ENCODE results near the gene TMEM91. TPM values are rescaled to one million over a fixed set of nuclear protein-coding genes. Genes with fewer than 3 reads are reported as not detected.

Gene TMEM91
- total and polyA plus RNA-seq, 5 donors: 4.6 to 8.5 (median 5.9) TPM

DNA sequence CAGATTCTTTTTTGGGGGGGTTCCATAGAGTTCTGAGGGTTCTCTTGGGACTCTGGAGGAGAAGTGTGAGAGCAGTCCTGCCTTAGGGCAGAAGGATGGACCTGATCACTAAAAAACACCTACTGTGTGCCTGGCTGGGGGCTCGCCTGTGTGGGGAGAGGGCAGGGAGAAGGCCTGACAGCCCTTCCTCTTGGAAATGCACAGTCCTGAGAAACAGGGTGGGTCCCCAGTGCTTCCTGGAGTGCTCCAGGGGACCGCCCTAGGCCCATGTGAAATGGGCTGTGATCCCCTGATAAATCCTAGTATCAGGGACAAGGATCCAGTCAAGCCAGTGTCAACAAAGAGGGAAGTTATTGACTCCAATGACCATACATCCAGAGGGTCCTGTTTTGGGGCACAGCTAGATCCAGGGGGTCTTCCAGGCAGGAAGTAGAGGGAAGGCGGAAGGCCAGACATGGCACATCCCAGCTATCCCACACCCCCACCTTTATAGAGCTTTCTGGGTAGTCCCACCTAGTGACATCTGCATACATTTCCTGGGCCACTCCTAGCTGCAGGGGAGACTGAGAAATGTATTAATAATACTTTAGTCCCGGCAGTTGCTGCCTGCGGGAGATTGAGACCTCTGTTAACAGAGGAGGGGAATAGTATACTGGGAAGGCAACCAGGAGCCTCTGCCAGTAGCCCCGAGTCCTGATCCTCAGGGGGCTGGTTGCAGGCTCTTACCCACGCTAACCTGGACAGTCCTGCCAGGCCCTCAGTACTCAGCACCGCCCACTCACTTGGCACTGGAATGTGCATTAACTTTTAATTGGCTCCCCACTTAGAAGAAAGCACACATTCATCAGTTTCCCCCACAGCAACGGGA, 35.0 kb downstream of the TMEM91 start:
- no peak overlapping the region for H3K4me3 ChIP-seq (ENCODE audit: low read length)
- peaks cover 26% of the 10 kb centered on the region for H3K4me1 ChIP-seq (ENCODE audit: control insufficient read depth, insufficient read depth, low read length)
- no peaks in the 10 kb centered on the region for H3K9me3 ChIP-seq (ENCODE audit: control insufficient read depth, low read length)
- peak; percentile 4 to 59 for ATAC-seq
- WGBS: 54% methylated on average over 9 of the region's 9 CpGs
- intact Hi-C loops (cut with DNase I): no loop called here
- no peaks in the 10 kb centered on the region for H3K27me3 ChIP-seq (ENCODE audit: control insufficient read depth, insufficient read depth)
- H3K27ac ChIP-seq (ENCODE audit: low read length): peak overlapping the region; percentile 71
- DNase-seq: no peak

DNA sequence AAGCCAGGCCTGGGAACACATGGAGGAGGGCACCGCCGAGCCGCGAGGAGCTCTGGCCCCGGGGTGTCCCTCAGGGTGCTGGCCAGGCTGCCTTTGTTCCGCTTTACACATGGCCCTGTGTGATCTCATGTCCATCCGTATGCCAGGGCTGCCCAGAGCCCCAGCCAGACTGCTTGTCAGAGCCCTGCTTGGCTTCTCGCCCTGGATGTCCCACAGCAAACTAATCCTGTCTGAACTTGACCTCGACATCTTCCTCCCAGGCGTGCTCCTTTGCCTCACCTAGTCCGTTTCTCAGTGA, 35.6 kb downstream of the TMEM91 start:
- ATAC-seq (peak; percentile 44 to 55), DNase-seq (peak; percentile 44 to 78 (median 77))
- Histone ChIP-seq H3K9me3 (ENCODE audit: control insufficient read depth, low read length) (no peaks in the 10 kb centered on the region), H3K4me1 (ENCODE audit: control insufficient read depth, insufficient read depth, low read length) (peaks cover 26% of the 10 kb centered on the region), H3K27ac (ENCODE audit: low read length) (peak overlapping the region; percentile 71), H3K27me3 (ENCODE audit: control insufficient read depth, insufficient read depth) (no peaks in the 10 kb centered on the region), H3K4me3 (ENCODE audit: low read length) (no peak overlapping the region)
- WGBS: 55% methylated on average over 11 of the region's 11 CpGs
- intact Hi-C loops (cut with DNase I): no loop called here

DNA sequence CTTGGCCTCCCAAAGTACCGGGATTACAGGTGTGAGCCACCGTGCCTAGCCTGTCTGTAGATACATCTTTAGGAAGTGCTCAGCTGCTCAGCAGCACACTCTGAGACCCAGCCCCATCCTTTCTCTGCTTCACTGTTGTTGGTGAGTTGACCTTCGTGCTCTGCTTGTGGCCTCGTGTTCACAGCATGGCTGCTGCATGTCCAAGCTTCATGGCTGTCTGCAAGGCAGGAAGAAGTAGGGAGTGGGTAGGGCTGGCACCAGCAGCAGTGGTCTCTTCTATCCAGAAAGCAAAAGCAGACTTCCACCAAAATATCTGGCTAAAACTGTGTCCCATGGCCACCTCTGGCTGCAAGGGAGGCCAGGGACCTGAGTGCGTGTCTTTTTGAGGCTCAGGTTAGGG, 36.6 kb downstream of the TMEM91 start:
- no peak overlapping the region for H3K27ac ChIP-seq (ENCODE audit: low read length)
- no peaks in the 10 kb centered on the region for H3K9me3 ChIP-seq (ENCODE audit: control insufficient read depth, low read length)
- H3K4me3 ChIP-seq (ENCODE audit: low read length): no peak overlapping the region
- WGBS: 94% methylated on average over 5 of the region's 5 CpGs
- no peak for ATAC-seq
- no peaks in the 10 kb centered on the region for H3K27me3 ChIP-seq (ENCODE audit: control insufficient read depth, insufficient read depth)
- intact Hi-C loops (cut with DNase I): no loop called here
- no peak for DNase-seq
- H3K4me1 ChIP-seq (ENCODE audit: control insufficient read depth, insufficient read depth, low read length): peaks cover 24% of the 10 kb centered on the region

DNA sequence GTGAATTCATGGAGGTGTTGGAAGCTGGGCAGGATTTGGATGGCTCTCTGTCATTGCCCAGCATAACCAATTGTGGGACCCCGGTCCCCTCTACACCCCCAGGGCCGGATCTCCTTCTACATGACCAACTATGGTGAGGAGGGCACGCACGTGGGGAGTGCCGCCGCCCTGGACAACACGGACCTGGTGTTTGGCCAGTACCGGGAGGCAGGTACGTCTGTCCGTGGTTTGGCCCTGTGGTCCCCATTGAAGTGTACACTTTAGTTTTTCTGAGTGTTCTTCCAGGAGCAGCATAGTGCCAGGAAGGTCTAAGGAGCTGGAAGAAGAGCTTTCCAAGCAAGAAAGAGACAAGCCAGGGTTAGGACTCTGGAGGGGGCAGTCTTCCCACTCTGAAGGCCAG, 37.6 kb downstream of the TMEM91 start:
- ATAC-seq: no peak
- Histone ChIP-seq H3K4me1 (ENCODE audit: control insufficient read depth, insufficient read depth, low read length) (peaks cover 21% of the 10 kb centered on the region), H3K27ac (ENCODE audit: low read length) (no peak overlapping the region), H3K4me3 (ENCODE audit: low read length) (no peak overlapping the region), H3K9me3 (ENCODE audit: control insufficient read depth, low read length) (no peaks in the 10 kb centered on the region), H3K27me3 (ENCODE audit: control insufficient read depth, insufficient read depth) (no peaks in the 10 kb centered on the region)
- DNase-seq: peak in 1 of 3 donors; percentile 46
- WGBS: 92% methylated on average over 10 of the region's 10 CpGs
- intact Hi-C loops (cut with DNase I): no loop called here

DNA sequence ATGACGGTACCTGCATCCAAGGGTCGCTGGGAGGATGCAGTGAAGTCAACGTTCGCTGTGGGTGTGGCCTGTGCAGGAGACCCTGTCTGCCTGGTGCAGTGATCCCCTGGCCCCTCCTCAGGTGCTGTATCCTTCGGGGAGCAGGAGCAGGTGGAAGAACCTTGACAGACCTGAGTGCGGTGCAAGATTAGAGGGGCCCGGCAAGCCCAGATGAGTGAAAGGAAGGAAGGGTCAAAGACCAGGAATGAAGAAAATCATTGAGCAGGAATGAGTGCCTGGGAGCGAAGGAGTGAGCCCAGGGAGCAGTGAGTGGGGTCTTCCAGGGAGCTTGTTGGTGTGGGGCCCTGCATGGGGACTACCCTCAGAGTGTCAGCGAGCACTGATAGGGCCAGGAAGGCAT, 38.1 kb downstream of the TMEM91 start:
- Histone ChIP-seq H3K27ac (ENCODE audit: low read length) (no peak overlapping the region), H3K4me3 (ENCODE audit: low read length) (no peak overlapping the region), H3K4me1 (ENCODE audit: control insufficient read depth, insufficient read depth, low read length) (peaks cover 19% of the 10 kb centered on the region), H3K27me3 (ENCODE audit: control insufficient read depth, insufficient read depth) (no peaks in the 10 kb centered on the region), H3K9me3 (ENCODE audit: control insufficient read depth, low read length) (no peaks in the 10 kb centered on the region)
- 86% methylated on average over 9 of the region's 9 CpGs for WGBS
- DNase-seq (no peak), ATAC-seq (no peak)
- intact Hi-C loops (cut with DNase I): no loop called here

DNA sequence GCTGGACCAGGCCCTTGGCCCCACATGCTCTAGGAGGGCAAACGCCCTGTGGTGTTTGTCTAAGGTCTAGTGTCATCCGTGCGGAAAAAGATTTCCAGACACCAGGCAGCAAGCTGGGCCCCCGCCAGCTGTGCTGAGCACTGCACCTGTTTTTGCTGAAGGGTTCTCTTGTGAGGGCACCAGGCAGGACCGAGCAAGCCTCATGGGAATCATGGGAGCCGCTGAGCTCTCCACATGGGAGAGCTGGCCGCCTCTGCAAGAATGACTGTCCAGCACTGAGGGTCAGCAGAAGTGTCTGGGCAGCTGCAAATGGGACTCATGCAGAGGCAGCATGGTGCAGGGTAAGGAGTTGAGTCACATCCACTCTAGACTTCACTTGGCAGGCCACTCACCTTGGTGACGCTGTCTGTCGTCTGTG, 38.8 kb downstream of the TMEM91 start:
- Histone ChIP-seq H3K9me3 (ENCODE audit: control insufficient read depth, low read length) (no peaks in the 10 kb centered on the region), H3K4me1 (ENCODE audit: control insufficient read depth, insufficient read depth, low read length) (peaks cover 15% of the 10 kb centered on the region), H3K27ac (ENCODE audit: low read length) (no peak overlapping the region), H3K4me3 (ENCODE audit: low read length) (no peak overlapping the region), H3K27me3 (ENCODE audit: control insufficient read depth, insufficient read depth) (no peaks in the 10 kb centered on the region)
- ATAC-seq: no peak
- 85% methylated on average over 9 of the region's 9 CpGs for whole genome bisulfite sequencing
- intact Hi-C loops (cut with DNase I): no loop called here
- no peak for DNase-seq

DNA sequence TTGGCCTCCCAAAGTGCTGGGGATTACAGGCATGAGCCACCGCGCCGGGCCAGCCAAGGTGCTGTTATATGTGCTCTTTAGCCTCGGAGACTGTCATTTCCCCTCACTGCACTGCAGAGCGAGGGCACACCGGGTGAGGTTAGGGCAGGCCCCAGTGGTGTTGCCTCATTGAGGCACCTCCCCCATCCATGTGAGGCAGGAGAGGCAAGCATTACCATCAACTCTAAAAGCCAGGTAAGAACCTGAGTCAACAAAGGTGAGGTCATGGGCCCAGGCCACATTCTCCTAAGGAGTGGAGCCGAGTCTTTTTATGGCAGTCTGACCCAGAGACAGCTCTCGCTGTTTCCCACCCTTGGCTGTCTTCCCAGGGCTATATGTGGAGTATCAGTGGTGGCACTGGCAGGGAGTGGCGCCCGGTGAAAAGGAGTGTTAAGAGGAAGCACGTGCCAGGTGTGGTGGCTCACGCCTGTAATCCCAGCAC, 39.9 kb downstream of the TMEM91 start:
- intact Hi-C loops (cut with DNase I): no loop called here
- H3K9me3 ChIP-seq (ENCODE audit: control insufficient read depth, low read length): no peaks in the 10 kb centered on the region
- no peak overlapping the region for H3K27ac ChIP-seq (ENCODE audit: low read length)
- ATAC-seq: peak in 1 of 2 donors; percentile 18
- H3K4me3 ChIP-seq (ENCODE audit: low read length): no peak overlapping the region
- 84% methylated on average over 12 of the region's 12 CpGs for WGBS
- H3K27me3 ChIP-seq (ENCODE audit: control insufficient read depth, insufficient read depth): no peaks in the 10 kb centered on the region
- DNase-seq: no peak
- H3K4me1 ChIP-seq (ENCODE audit: control insufficient read depth, insufficient read depth, low read length): peaks cover 6% of the 10 kb centered on the region

DNA sequence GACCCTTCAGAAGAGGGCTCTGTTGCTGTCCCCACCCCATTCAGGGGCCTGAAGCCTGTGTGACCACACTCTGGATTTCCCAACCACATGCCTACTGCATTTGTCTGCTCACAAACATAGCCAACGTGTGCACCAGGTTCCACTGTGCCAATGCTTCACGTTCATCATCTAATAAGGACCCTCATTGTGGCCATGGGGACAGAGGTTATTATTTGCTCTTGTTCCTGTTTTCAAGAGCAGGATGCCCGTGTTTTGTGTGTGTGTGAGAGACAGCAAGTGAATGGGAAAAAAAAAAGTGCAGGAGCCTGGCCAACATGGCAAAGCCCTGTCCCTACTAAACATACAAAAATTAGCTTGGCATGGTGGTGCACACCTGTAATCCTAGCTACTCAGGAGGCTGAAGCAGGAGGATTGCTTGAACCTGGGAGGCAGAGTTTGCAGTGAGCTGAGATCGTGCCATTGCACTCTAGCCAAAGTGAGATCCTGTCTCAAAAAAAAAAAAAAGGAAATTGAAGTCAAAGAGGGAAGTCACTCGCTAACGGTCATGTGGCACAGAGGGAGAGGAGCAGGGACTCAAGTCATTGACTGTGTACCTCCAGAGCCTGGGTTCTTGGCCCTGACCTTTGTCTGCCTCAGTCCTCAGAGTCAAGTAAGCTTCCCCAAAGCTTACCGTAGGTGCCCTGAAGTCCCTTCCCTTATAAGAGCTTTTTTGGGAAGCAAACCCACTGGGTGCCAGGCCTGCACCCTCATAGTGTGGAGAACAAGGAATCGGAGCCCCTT, 44.0 kb downstream of the TMEM91 start:
- ATAC-seq (no peak), DNase-seq (peak in 1 of 3 donors; percentile 10)
- no peak overlapping the region for H3K4me3 ChIP-seq (ENCODE audit: low read length)
- intact Hi-C loops (cut with DNase I): no loop called here
- no peaks in the 10 kb centered on the region for H3K27me3 ChIP-seq (ENCODE audit: control insufficient read depth, insufficient read depth)
- WGBS: 63% methylated on average over 8 of the region's 8 CpGs
- H3K4me1 ChIP-seq (ENCODE audit: control insufficient read depth, insufficient read depth, low read length): no peaks in the 10 kb centered on the region
- H3K9me3 ChIP-seq (ENCODE audit: control insufficient read depth, low read length): no peaks in the 10 kb centered on the region
- no peak overlapping the region for H3K27ac ChIP-seq (ENCODE audit: low read length)

DNA sequence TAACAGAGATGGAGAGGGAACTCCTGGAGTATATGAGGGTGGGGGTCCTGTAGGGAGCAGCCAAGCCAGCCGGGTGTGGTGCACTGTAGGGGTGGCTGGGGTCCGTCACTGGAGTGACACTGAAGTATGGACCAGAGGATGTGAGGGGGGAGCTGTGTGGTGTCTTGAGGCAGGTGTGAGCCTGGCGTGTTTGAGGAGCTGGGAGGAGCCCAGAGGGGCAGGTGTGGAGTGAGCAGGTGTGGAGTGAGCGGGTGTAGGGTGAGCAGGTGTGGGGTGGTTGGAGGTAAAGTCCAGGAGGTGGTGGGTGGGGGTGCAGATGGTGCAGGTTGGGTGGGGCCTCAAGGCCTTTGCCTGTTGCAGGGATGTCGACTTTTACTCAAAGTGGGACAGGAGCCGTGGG, 45.0 kb downstream of the TMEM91 start:
- Histone ChIP-seq H3K4me3 (ENCODE audit: low read length) (no peak overlapping the region), H3K27me3 (ENCODE audit: control insufficient read depth, insufficient read depth) (no peaks in the 10 kb centered on the region), H3K9me3 (ENCODE audit: control insufficient read depth, low read length) (no peaks in the 10 kb centered on the region), H3K27ac (ENCODE audit: low read length) (no peak overlapping the region), H3K4me1 (ENCODE audit: control insufficient read depth, insufficient read depth, low read length) (peaks cover under 1% of the 10 kb centered on the region)
- ATAC-seq: no peak
- DNase-seq: no peak
- 89% methylated on average over 6 of the region's 6 CpGs for WGBS
- intact Hi-C loops (cut with DNase I): no loop called here

DNA sequence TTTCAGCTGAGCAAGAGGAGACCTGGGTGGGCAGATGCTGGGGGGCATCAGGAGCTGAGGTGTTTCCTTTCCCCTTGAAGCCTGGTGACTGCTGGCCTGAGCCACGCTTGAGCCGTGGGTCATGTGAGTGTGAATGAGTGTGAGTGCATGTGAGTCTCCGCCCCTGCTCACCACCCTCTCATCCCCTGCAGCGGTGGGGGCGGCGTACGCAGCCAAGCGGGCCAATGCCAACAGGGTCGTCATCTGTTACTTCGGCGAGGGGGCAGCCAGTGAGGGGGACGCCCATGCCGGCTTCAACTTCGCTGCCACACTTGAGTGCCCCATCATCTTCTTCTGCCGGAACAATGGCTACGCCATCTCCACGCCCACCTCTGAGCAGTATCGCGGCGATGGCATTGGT, 45.6 kb downstream of the TMEM91 start:
- ATAC-seq (no peak), DNase-seq (peak in 2 of 3 donors; percentile 48 to 52)
- no peaks in the 10 kb centered on the region for H3K9me3 ChIP-seq (ENCODE audit: control insufficient read depth, low read length)
- H3K4me1 ChIP-seq (ENCODE audit: control insufficient read depth, insufficient read depth, low read length): peaks cover 2% of the 10 kb centered on the region
- H3K27ac ChIP-seq (ENCODE audit: low read length): no peak overlapping the region
- whole genome bisulfite sequencing: 94% methylated on average over 20 of the region's 20 CpGs
- H3K4me3 ChIP-seq (ENCODE audit: low read length): no peak overlapping the region
- intact Hi-C loops (cut with DNase I): no loop called here
- H3K27me3 ChIP-seq (ENCODE audit: control insufficient read depth, insufficient read depth): no peaks in the 10 kb centered on the region

DNA sequence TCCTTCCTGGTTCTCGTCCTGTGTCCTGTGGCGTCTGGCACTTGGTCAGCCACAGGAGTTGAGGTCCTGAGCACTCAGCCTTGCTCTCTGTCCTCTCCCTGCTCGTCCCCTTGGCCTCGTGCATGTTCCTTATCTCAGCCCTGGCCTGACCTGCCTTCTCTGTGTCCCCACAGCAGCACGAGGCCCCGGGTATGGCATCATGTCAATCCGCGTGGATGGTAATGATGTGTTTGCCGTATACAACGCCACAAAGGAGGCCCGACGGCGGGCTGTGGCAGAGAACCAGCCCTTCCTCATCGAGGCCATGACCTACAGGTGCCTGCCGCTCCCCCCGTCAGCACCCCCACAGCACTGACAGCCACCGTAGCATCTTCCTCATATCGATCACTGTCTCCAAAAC, 46.1 kb downstream of the TMEM91 start:
- intact Hi-C loops (cut with DNase I): no loop called here
- Histone ChIP-seq H3K4me3 (ENCODE audit: low read length) (no peak overlapping the region), H3K27ac (ENCODE audit: low read length) (no peak overlapping the region), H3K9me3 (ENCODE audit: control insufficient read depth, low read length) (no peaks in the 10 kb centered on the region), H3K27me3 (ENCODE audit: control insufficient read depth, insufficient read depth) (no peaks in the 10 kb centered on the region), H3K4me1 (ENCODE audit: control insufficient read depth, insufficient read depth, low read length) (peaks cover 2% of the 10 kb centered on the region)
- ATAC-seq (no peak), DNase-seq (peak in 1 of 3 donors; percentile 35)
- WGBS: 83% methylated on average over 18 of the region's 18 CpGs

Measured in right cardiac atrium (tissue), 5 donors.